GM23338 (cell line): Measurements from ENCODE around the gene NCAN. TPM values are rescaled to one million over a fixed set of nuclear protein-coding genes. Genes with fewer than 3 reads are reported as not detected.

Experiments used
- ETS1 ChIP-seq: IDR thresholded peaks from 2 replicates; pipeline ENCODE4 v1.6.1; 2016; ENCODE audit warnings: antibody characterized with exemption
- EZH2 ChIP-seq: fragments of 200-600 bp; sonication (generic); IDR thresholded peaks from one replicate; pipeline ENCODE4 v1.8.0; 2017; ENCODE audit warnings: antibody characterized with exemption, mild to moderate bottlenecking, low read depth; ENCODE audit not compliant: unreplicated experiment
- EZH2phosphoT487 ChIP-seq: fragments of 200-600 bp; sonication (generic); IDR thresholded peaks from one replicate; pipeline ENCODE4 v1.8.1; 2018; ENCODE audit warnings: antibody characterized with exemption; ENCODE audit not compliant: unreplicated experiment
- JUNB ChIP-seq: IDR thresholded peaks from one replicate; pipeline ENCODE4 v1.6.1; 2016; ENCODE audit warnings: antibody characterized with exemption; ENCODE audit not compliant: unreplicated experiment
- NANOG ChIP-seq: IDR thresholded peaks from 2 replicates; pipeline ENCODE4 v1.6.1; 2016; ENCODE audit warnings: antibody characterized with exemption, borderline replicate concordance
- POLR2AphosphoS5 ChIP-seq: IDR thresholded peaks from 2 replicates; pipeline ENCODE4 v1.6.1; 2016; ENCODE audit warnings: antibody characterized with exemption, low read depth
- STAT1 ChIP-seq: IDR thresholded peaks from one replicate; pipeline ENCODE4 v1.6.1; 2016; ENCODE audit warnings: antibody characterized with exemption; ENCODE audit not compliant: unreplicated experiment
- ZNF114 ChIP-seq: fragments of 250-450 bp; sonication (Bioruptor Pico); IDR thresholded peaks from 2 replicates; pipeline ENCODE4 v1.5.0; 2020; ENCODE audit warnings: mild to moderate bottlenecking, moderate library complexity
- ZNF331 ChIP-seq: fragments of 250-450 bp; sonication (Bioruptor Pico); IDR thresholded peaks from 2 replicates; pipeline ENCODE4 v1.5.0; 2020; ENCODE audit warnings: low read depth, mild to moderate bottlenecking, moderate library complexity
- ZNF462 ChIP-seq: fragments of 250-450 bp; sonication (Bioruptor Pico); IDR thresholded peaks from 2 replicates; pipeline ENCODE4 v1.5.0; 2020; ENCODE audit warnings: mild to moderate bottlenecking, moderate library complexity
- polyA plus RNA-seq: library from polyadenylated mRNA; unstranded; fragments of >200 nt; fragmentation: Nextera tagmentation; extraction: Ambion mirVana; gene quantifications from 2 replicates; pipeline ENCODE4 v1.2.1, GENCODE V29; 2016
- total RNA-seq: library from RNA; depleted of rRNA; stranded (reverse); fragments of >200 nt; shearing (Covaris generic); gene quantifications from 2 replicates; pipeline ENCODE4 v1.2.3, GENCODE V29; 2014

NCAN gene
- total and polyA plus RNA-seq, 2 experiments from 2014 or later = 1.8 to 9.4 TPM

- TF ChIP-seq ZNF462 (CRISPR knock-in tag) = no peak
- no peak for TF ChIP-seq POLR2AphosphoS5
- no peak for TF ChIP-seq JUNB
- TF ChIP-seq NANOG = no peak
- TF ChIP-seq STAT1 = no peak
- TF ChIP-seq ZNF114 (CRISPR knock-in tag) = no peak
- TF ChIP-seq ETS1 = no peak
- no peak for TF ChIP-seq EZH2
- TF ChIP-seq ZNF331 (CRISPR knock-in tag) = no peak
- no peak for TF ChIP-seq EZH2phosphoT487
Observed at GRCh38 chr19:19279062-19279612, 67.4 kb downstream of the NCAN start (continued).
